Liver (tissue), 9 donors: Measurements from ENCODE around the gene NTN1. TPM values are rescaled to one million over a fixed set of nuclear protein-coding genes. Genes with fewer than 3 reads are reported as not detected.

Experiments
- DNase-seq: peaks from one replicate; pipeline ENCODE4 v3.0.0-alpha.2; 2017; ENCODE audit warnings: low spot score
- H3K27ac ChIP-seq, 2 donors: one replicate each; pipeline ENCODE4 v1.7.0; 2013; ENCODE audit warnings: inconsistent platforms in 2 of 2, low read length in 2 of 2, control low read depth in 1 of 2, low read depth in 1 of 2, mild to moderate bottlenecking in 1 of 2
- H3K27me3 ChIP-seq, 4 donors: one replicate each; pipeline versions ENCODE4 v1.6.1 to v1.7.0; 2013; ENCODE audit warnings: low read length in 3 of 4, inconsistent platforms in 1 of 4, mild to moderate bottlenecking in 1 of 4, moderate library complexity in 1 of 4; ENCODE audit not compliant: control insufficient read depth in 4 of 4, insufficient read depth in 4 of 4
- H3K36me3 ChIP-seq, 4 donors: one replicate each; pipeline versions ENCODE4 v1.6.1 to v1.7.0; 2013; ENCODE audit warnings: low read length in 3 of 4, mild to moderate bottlenecking in 3 of 4, low read depth in 1 of 4, moderate library complexity in 1 of 4; ENCODE audit not compliant: control insufficient read depth in 4 of 4, insufficient read depth in 3 of 4
- H3K4me1 ChIP-seq, 4 donors: one replicate each; pipeline versions ENCODE4 v1.6.1 to v1.7.0; 2013; ENCODE audit warnings: low read length in 3 of 4, mild to moderate bottlenecking in 3 of 4, moderate library complexity in 1 of 4; ENCODE audit not compliant: control insufficient read depth in 4 of 4, insufficient read depth in 4 of 4
- H3K4me3 ChIP-seq, 3 donors: one replicate each; pipeline versions ENCODE4 v1.6.1 to v1.7.0; 2013; ENCODE audit warnings: low read length in 3 of 3, control low read depth in 1 of 3, low read depth in 1 of 3, mild to moderate bottlenecking in 1 of 3
- H3K9ac ChIP-seq, 2 donors: one replicate each; pipeline ENCODE4 v1.7.0; 2013; ENCODE audit warnings: low read length in 2 of 2, mild to moderate bottlenecking in 2 of 2, moderate library complexity in 2 of 2, control low read depth in 1 of 2, low read depth in 1 of 2
- H3K9me3 ChIP-seq, 4 donors: one replicate each; pipeline versions ENCODE4 v1.6.1 to v1.7.0; 2013; ENCODE audit warnings: low read length in 3 of 4; ENCODE audit not compliant: control insufficient read depth in 4 of 4
- ATF3 ChIP-seq: IDR thresholded peaks from 2 replicates; pipeline ENCODE4 v1.6.1; 2016; ENCODE audit warnings: antibody characterized with exemption
- EGR1 ChIP-seq, 2 donors: IDR thresholded peaks; 2 replicates each; pipeline ENCODE4 v1.6.1; 2016 to 2018; ENCODE audit warnings: antibody characterized with exemption in 2 of 2, low read depth in 2 of 2
- FOXA1 ChIP-seq: IDR thresholded peaks from 2 replicates; pipeline ENCODE4 v1.6.1; 2016; ENCODE audit warnings: antibody characterized with exemption
- FOXA2 ChIP-seq: IDR thresholded peaks from 2 replicates; pipeline ENCODE4 v1.6.1; 2016; ENCODE audit warnings: antibody characterized with exemption
- GABPA ChIP-seq, 2 donors: IDR thresholded peaks in 1 of 2; conservative IDR thresholded peaks in 1 of 2; 2 replicates each; pipeline ENCODE4 v1.6.1; 2016; ENCODE audit warnings: antibody characterized with exemption in 2 of 2, mild to moderate bottlenecking in 1 of 2, moderate library complexity in 1 of 2
- HNF4A ChIP-seq, 2 donors: conservative IDR thresholded peaks; 2 replicates each; pipeline ENCODE4 v1.6.1; 2016; ENCODE audit warnings: antibody characterized with exemption in 2 of 2, mild to moderate bottlenecking in 2 of 2
- HNF4G ChIP-seq: IDR thresholded peaks from 2 replicates; pipeline ENCODE4 v1.6.1; 2016; ENCODE audit warnings: antibody characterized with exemption
- JUND ChIP-seq, 2 donors: IDR thresholded peaks; 2 replicates each; pipeline ENCODE4 v1.6.1; 2016; ENCODE audit warnings: antibody characterized with exemption in 2 of 2
- MAX ChIP-seq: IDR thresholded peaks from 2 replicates; pipeline ENCODE4 v1.6.1; 2016; ENCODE audit warnings: antibody characterized with exemption
- NR2F2 ChIP-seq: IDR thresholded peaks from 2 replicates; pipeline ENCODE4 v1.6.1; 2016; ENCODE audit warnings: antibody characterized with exemption
- REST ChIP-seq: IDR thresholded peaks from 2 replicates; pipeline ENCODE4 v1.6.1; 2016; ENCODE audit warnings: antibody characterized with exemption, mild to moderate bottlenecking
- RXRA ChIP-seq, 2 donors: IDR thresholded peaks; 2 replicates each; pipeline ENCODE4 v1.6.1; 2017 to 2018; ENCODE audit warnings: antibody characterized with exemption in 2 of 2, mild to moderate bottlenecking in 1 of 2
- SP1 ChIP-seq: IDR thresholded peaks from 2 replicates; pipeline ENCODE4 v1.6.1; 2018; ENCODE audit warnings: antibody characterized with exemption, mild to moderate bottlenecking
- TAF1 ChIP-seq: conservative IDR thresholded peaks from 2 replicates; pipeline ENCODE4 v1.6.1; 2016; ENCODE audit warnings: antibody characterized with exemption, mild to moderate bottlenecking
- YY1 ChIP-seq: IDR thresholded peaks from 2 replicates; pipeline ENCODE4 v1.6.1; 2016; ENCODE audit warnings: antibody characterized with exemption, mild to moderate bottlenecking
- WGBS: extraction: QIAGEN DNeasy Blood & Tissue Kit; methylation state at CpG from one replicate; pipeline ENCODE4 v1.1.7; 2013; 5-methylcytosine and 5-hydroxymethylcytosine counted together
- polyA plus RNA-seq, 2 donors: library from polyadenylated mRNA; stranded (reverse) in 1 of 2; unstranded in 1 of 2; fragments of 200-250 nt in 1 of 2; fragments of >200 nt in 1 of 2; fragmentation: Nextera tagmentation in 1 of 2; extraction: Ambion mirVana in 1 of 2; gene quantifications; one replicate each; pipeline versions ENCODE4 v1.2.1 to v1.2.3, GENCODE V29; 2013 to 2015
- total RNA-seq, 2 donors: library from RNA; depleted of rRNA; stranded (reverse); fragments of >200 nt; gene quantifications; one replicate each; pipeline ENCODE4 v1.2.3, GENCODE V29; 2014
- TF ChIP-seq, protein P1 (sequence below): fragments of 150-350 bp; IDR thresholded peaks from 2 replicates; pipeline ENCODE4 v1.5.1; 2017; ENCODE audit warnings: improper control_type of control experiment, low read depth, low read length; ENCODE audit not compliant: missing input control
- TF ChIP-seq, protein P2 (sequence below): IDR thresholded peaks from 2 replicates; pipeline ENCODE4 v1.6.1; 2016; ENCODE audit warnings: antibody characterized with exemption
- donor health status: healthy.
- donor health status: healthy.
- donor health status: healthy.
- donor health status: healthy.
- donor health status: healthy.

The NTN1 gene
- total and polyA plus RNA-seq, 4 donors = 0.14 to 8.7 (median 4.3) TPM

- H3K27ac ChIP-seq = no peak overlapping the region
- H3K27me3 ChIP-seq = no peaks in the 10 kb centered on the region
- WGBS = 78% methylated on average over 7 of the region's 7 CpGs
- H3K36me3 ChIP-seq = peaks cover 0 to 3% (median 1%) of the 10 kb centered on the region in 4 donors
- H3K4me1 ChIP-seq = no peaks in the 10 kb centered on the region
- TF ChIP-seq REST (no peak), RXRA (IDR thresholded peaks at IDR 0.05) (no peak), TAF1 (no peak)
- no peak overlapping the region for H3K4me3 ChIP-seq
- H3K9ac ChIP-seq = no peak overlapping the region
- DNase-seq = no peak
- no peaks in the 10 kb centered on the region for H3K9me3 ChIP-seq
Measured at GRCh38 chr17:9187828-9188227, 166.5 kb downstream of the NTN1 start.

GRCh38 chr17:9188367-9188766 lies 167.1 kb downstream of the NTN1 start:
- no peaks in the 10 kb centered on the region for H3K4me1 ChIP-seq
- TF ChIP-seq FOXA2 = no peak
- TF ChIP-seq REST = no peak
- TF ChIP-seq YY1 = no peak
- TF ChIP-seq EGR1 (IDR thresholded peaks at IDR 0.05; ENCODE audit: low read depth in 2 of 2) = no peak
- no peak for TF ChIP-seq JUND (IDR thresholded peaks at IDR 0.05)
- no peaks in the 10 kb centered on the region for H3K27me3 ChIP-seq
- H3K9ac ChIP-seq = no peak overlapping the region
- 94% methylated on average over 5 of the region's 5 CpGs for WGBS
- no peak for DNase-seq
- no peak overlapping the region for H3K27ac ChIP-seq
- H3K36me3 ChIP-seq = peaks cover 0 to 3% (median 1%) of the 10 kb centered on the region in 4 donors
- H3K4me3 ChIP-seq = no peak overlapping the region
- H3K9me3 ChIP-seq = no peaks in the 10 kb centered on the region

DNA sequence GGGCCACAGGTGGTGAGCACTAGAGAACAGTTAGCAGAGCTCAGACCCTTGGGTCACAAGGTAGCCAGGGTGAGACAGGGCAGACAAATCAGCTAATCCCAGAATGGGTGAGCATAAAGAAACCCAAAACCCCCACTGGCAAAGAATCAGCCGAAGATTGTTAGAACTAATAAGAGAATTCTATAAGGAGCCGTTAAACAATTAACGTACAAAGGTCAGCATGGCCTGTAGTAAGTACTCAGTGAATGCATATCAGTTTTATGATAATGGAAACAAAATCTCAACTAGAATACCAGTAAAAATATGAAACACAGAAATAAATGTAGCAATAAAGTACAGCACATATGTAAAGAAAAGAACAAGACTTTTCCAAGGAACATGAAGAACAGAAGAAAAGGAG lies 168.6 kb downstream of the NTN1 start:
- TF ChIP-seq GABPA (IDR thresholded peaks at IDR 0.05 in 1 of 2, conservative IDR thresholded peaks at IDR 0.05 in 1 of 2) (no peak), NR2F2 (no peak), EGR1 (IDR thresholded peaks at IDR 0.05; ENCODE audit: low read depth in 2 of 2) (no peak), YY1 (no peak), ATF3 (no peak), FOXA2 (no peak), HNF4A (conservative IDR thresholded peaks at IDR 0.05) (no peak), MAX (no peak), SP1 (no peak), HNF4G (no peak), JUND (IDR thresholded peaks at IDR 0.05) (no peak), RXRA (IDR thresholded peaks at IDR 0.05) (no peak), FOXA1 (no peak)
- TF ChIP-seq, protein P1, sequence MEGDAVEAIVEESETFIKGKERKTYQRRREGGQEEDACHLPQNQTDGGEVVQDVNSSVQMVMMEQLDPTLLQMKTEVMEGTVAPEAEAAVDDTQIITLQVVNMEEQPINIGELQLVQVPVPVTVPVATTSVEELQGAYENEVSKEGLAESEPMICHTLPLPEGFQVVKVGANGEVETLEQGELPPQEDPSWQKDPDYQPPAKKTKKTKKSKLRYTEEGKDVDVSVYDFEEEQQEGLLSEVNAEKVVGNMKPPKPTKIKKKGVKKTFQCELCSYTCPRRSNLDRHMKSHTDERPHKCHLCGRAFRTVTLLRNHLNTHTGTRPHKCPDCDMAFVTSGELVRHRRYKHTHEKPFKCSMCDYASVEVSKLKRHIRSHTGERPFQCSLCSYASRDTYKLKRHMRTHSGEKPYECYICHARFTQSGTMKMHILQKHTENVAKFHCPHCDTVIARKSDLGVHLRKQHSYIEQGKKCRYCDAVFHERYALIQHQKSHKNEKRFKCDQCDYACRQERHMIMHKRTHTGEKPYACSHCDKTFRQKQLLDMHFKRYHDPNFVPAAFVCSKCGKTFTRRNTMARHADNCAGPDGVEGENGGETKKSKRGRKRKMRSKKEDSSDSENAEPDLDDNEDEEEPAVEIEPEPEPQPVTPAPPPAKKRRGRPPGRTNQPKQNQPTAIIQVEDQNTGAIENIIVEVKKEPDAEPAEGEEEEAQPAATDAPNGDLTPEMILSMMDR = no peak
- TF ChIP-seq, protein P2, sequence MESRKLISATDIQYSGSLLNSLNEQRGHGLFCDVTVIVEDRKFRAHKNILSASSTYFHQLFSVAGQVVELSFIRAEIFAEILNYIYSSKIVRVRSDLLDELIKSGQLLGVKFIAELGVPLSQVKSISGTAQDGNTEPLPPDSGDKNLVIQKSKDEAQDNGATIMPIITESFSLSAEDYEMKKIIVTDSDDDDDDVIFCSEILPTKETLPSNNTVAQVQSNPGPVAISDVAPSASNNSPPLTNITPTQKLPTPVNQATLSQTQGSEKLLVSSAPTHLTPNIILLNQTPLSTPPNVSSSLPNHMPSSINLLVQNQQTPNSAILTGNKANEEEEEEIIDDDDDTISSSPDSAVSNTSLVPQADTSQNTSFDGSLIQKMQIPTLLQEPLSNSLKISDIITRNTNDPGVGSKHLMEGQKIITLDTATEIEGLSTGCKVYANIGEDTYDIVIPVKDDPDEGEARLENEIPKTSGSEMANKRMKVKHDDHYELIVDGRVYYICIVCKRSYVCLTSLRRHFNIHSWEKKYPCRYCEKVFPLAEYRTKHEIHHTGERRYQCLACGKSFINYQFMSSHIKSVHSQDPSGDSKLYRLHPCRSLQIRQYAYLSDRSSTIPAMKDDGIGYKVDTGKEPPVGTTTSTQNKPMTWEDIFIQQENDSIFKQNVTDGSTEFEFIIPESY = no peak
- Histone ChIP-seq H3K9me3 (no peaks in the 10 kb centered on the region), H3K27me3 (no peaks in the 10 kb centered on the region), H3K27ac (no peak overlapping the region), H3K36me3 (peaks cover 0 to 3% (median 1%) of the 10 kb centered on the region in 4 donors), H3K9ac (no peak overlapping the region), H3K4me3 (no peak overlapping the region), H3K4me1 (no peaks in the 10 kb centered on the region)
- DNase-seq = no peak
- 93% methylated on average over 3 of the region's 3 CpGs for WGBS
